NCI-H2196 (cell line): ENCODE data around the gene TAGAP.
"Not testable (repeated sequence)": the region's sequence is repeated elsewhere in the genome, so short reads cannot be mapped to it uniquely, and the experiment has no call there.

ENCODE experiments used
- DNase-seq: peaks from one replicate; lab custom pipeline; 2025; ENCODE audit not compliant: unreplicated experiment; lab: John Stamatoyannopoulos, UW

Gene TAGAP

DNA sequence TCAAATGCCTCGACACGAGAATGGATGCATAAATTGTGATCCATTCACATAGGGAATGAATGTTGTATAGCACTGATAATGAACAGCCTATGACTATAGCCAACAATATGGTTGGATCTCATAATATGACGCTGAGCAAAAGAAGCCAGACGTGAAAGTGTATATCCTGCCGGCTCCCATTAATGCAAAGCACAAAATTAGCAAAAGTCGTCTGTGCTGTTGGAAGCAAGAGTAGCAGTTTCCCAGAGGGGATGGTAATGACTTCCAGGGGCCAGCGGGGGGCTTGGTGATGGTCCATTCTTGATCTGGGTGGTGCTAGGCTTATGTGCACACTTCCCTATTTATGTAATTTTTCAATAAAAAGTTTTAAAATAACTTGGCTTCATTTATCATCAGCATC lies 1.0 kb upstream of the TAGAP start:
- DNase-seq: no peak

DNA sequence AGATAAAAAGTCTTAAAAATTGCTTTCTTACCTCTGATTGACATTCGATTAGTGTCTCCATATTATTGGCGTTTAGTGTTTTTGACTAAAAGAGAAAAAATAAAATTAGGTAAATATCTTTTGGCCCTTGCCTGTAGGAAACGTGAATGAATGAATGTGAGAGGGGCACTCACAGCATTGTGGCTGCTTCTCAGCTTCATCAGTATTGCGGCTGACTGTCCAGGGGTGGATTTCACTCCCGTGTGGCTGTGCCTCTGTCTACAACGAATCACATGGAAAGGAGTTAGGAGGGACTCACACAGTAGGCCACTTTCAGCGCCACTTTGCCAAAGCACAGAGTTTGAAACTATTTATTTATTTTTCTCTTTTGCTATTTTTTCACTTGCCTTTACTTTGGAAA lies 844 bp downstream of the TAGAP start:
- DNase-seq: no peak

DNA sequence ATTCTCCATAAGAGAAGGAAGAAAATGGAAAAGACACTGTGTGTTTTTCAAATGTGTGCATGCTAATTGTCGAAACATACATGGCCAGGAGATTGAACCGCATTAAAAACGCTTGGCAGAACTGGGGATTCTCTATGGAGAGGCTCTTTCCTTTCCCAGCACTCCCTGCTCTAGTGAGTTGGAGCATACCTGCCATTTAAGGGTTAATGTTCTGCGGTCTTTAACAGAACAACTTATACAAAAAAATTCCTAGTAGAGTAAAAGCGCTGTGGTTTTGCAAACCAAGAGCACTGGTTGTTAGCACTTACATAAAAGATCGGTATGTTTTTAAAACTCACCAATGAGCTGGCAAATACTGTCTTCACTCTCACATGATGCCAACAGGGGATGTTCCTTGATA lies 1.5 kb downstream of the TAGAP start:
- DNase-seq: no peak

DNA sequence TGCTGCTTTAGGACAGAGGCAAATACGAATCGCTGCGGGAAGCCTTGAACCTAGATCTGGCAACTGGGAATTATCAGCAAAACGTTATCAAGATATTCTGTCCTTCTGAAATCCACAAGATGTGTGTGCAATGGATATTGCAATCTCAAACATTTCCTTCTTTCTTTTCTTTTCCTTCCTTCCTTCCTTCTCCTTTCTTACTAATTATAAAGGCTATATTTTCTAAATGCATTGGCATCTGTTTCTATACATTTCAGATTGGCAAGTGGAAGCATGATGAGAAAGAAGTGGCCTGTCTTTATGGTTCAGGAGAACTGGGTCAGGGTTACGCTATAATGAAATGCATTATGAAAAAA lies 2.0 kb downstream of the TAGAP start:
- no peak for DNase-seq

DNA sequence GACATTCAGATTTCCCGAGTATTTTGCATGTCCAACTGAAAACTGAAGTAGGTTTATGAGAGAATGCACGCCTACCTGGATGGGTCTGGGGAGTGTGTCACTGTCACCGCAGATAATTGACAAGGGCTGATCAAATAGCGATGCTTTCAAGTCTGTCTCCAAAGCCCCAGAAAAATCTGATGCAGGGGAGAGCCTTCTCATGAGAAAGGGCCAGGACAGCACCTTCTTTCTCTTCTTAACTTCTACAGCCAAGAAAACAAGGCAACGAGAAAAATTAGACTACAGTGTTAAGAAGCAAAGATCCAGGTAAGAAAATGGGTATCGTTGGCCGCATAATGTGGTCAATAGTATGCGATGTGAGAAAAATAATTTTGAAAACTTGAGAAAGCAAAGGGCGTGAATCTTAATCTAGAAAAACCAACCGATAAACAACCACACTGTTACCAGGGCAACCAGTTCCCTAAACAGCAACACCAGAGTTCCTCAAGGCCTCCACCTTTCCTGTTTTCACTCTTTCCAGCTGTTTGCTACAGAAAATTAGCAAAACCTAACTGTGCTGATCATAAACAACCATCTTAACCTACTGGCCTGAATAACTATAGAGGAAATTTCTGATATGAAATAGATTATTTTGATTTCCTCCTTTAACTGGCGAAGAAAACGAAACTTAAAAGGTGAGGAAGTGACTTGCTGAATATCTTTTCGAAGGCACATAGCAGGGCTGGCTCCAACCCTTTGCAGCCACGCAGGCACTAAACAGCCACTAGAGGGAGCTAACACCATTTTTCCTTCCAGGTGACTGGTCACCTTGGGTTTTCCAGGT lies 2.6 kb downstream of the TAGAP start:
- peak; percentile 61 for DNase-seq

DNA sequence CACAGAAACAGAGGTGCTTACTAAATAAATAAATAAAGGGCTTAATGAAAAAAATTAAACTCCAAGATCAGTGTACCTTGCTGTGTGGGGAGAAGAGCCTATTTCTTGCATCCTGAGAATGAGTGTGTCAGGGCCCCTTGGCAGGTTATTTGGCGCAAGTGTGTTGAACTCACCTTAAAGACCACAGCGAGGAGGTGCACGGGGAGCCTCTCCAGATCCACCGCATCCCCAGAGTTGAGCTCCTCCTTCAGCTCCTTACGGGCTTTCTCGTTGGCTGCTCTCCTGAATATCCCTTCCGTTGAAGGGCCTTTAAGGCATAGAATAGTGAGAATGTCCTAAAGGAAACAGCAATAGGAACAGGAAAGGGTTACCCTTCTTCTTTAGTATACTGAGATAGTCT lies 3.6 kb downstream of the TAGAP start:
- DNase-seq: no peak

DNA sequence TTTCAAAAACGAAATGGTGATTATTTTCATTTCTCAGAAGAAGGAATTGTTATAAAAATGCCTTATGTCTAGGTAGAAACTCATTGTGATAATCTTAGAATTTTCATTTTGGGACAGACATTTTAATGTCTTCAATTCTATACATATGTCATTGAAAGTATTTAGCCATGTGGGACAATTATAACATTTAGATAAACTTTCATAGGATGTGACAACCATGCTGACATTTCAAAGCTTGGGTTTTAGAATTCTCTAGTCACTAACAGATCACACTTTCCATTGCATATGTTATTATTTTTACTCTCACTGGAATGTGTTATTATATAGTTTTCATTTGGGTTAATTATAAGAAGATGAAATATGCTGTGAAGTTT lies 4.9 kb downstream of the TAGAP start:
- no peak for DNase-seq

DNA sequence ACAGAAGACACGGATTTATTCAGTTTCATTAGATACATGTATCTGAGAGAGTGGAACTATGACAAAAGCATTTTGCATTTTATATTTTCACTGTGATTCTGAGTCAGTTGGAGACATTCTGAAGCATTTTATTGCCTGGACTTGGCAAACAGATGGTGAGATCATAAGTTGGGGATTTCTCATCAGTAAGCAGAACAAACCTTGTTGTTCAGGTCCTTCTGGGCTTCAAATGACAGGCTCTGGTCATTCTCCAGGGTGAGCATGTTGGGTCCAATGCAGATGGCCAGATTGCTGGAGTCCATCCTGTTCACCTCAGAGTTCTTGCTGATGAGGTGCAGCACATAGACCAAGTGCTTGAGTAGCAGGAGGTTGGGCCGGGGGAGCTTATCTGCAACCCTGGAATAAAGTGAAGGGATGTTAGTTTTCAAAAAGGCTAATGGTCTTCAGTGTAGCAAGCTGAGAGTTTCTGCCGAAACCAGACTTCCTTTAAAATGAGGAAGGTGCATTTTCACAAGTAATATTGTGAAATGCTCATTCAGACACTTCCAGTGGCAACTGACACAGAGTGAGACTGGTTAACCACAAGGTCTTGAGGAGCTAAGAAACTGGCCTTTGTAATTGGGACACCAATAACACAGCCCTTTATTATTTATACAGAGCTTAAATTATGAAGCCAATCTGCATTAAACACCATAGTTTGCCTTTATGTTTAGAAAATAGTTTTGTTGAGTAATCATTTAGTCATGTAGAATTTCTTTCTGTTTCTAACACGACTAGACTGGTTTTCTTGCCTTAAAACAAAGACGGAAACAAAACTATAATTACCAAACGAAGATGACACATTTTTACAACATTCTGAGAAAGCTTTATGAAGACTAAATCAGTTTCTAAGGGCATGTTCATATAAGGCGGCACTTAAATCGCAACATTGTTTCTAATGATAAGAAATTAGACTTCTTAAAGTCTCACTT lies 5.6 kb downstream of the TAGAP start:
- no peak for DNase-seq

DNA sequence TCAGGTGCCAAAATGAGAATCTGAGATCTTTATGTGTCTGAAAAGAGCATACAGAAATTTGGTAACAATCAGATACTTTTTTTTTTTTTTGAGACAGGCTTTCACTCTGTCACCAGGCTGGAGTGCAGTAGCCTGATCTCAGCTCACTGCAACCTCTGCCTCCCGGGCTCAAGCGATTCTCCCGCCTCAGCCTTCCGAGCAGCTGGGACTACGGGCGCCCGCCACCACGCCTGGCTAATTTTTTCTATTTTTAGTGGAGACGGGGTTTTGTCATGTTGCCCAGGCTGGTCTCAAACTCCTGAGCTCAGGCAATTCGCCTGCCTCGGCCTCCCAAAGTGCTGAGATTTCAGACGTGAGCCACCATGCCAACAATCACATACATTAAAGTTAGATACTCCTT lies 6.5 kb downstream of the TAGAP start:
- DNase-seq: not testable (repeated sequence)

DNA sequence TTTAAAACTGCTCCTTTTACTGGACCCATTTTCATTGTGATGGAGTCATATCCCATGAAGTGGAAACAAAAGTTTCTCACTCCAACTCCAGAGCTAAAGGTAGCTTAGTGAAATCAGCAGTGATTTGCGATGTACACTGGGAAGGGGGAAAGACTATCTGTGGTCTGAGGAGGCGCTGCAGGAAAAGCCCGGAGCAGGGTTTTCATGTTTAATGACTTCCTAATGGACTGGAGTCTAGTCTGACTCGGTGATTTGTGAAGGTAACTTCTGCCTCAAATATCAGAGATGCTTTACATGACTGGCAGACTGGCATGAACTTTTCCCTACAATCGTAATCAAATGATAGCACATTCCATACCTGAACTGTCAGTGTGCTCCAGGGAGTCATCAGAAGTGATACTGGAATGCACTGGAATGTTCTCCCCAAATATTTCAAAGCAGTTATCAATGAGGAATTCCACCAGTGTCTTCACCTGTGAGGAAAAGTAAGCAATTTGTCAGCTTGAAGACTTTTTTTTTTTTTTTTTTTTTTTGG lies 7.0 kb downstream of the TAGAP start:
- DNase-seq: no peak

DNA sequence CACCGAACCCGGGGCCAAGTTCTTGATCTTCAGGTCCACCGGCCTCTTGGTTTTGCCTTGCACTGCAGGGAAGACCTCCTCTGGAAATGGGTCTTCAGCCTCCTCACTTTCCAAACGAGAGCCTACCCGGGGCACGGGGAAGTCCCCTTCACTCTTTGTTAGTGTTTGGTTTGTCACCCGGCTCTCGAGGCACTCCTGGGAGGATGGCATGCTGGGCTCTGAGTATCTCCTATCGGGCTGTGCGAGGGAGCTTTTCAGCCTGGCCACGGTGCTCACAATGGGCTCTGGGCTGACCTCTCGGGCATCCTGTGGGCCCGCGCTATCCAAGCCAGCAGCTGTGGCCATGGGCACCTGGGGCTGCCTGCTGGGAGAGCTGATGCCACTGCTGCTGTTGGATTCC lies 8.1 kb downstream of the TAGAP start:
- no peak for DNase-seq

DNA sequence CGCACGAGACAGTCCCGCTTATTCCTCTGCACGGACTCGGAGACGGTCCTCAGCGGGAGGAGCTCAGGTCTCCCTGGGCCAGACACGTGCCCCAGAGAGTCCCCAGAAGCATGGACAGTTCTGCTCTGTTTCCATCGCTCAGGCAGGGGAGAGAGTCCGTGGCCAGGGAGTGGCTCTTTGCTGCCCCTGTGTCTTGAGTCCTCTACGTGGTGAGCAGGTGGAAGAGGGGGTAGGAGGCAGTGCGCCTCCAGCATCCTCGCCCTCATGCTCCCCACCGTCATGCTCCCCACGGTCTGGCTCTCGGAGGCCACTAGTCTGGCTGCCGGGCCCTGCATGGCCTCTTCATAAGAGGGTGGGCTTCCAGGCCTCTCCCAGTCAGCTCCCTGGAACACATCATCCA lies 8.9 kb downstream of the TAGAP start:
- no peak for DNase-seq

DNA sequence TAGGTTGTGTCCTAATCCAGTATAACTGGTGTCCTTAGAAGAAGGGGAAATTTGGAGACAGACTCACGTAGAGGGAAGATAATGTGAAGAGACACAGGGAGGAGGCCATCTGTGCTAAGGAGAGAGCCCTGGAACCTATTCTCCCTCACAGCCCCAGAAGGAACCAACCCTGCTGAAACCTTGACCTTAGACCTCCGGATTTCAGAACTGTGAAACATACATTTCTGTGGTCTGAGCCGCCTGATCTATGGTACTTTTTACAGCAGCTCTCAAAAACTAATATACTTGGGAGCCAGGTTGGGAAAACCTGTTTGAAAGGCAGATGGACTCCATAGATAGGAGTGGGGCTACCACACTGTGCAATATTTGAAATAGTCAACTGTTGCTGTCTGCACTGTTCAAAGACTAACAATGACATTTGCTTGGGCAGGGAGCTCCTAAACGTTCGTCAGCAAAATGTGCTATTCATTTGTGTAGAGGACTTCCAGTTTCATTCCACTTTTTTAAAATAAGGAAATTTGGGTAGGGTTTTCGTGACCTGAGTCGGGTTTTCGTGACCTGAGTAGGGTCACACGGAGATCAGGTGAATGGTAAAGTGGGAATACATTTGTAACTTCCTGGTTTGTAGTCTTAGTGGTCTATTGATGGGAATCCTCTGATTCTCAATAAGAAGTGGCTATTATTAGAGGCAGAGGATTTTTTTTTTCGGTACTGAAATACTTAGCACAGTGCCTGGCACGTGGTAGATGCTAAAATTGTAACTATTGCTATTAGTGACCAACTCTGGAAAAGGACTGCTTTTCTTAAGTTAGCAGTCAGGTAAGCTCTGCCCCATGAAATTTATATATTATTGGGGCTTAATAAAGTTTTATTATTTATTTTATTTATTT lies 11.4 kb downstream of the TAGAP start:
- no peak for DNase-seq

DNA sequence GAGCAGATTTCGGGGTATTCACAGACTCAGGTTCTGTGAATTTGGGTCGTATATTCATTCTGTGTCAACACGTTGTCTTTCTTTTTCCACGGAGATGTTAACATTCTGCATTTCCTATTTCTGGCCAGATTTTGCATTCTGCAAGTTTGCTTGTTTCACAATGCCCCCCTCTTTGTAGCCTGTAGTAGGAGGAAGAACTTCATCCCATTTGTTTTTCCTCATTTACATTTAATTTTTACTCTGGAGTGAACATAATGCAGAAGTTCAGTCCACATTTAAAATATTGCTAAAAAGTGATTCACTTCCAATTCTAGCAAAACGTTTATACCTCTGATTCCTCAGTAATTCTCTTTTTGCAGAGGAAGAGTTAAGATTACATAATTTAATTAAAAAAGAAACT lies 12.9 kb downstream of the TAGAP start:
- no peak for DNase-seq

DNA sequence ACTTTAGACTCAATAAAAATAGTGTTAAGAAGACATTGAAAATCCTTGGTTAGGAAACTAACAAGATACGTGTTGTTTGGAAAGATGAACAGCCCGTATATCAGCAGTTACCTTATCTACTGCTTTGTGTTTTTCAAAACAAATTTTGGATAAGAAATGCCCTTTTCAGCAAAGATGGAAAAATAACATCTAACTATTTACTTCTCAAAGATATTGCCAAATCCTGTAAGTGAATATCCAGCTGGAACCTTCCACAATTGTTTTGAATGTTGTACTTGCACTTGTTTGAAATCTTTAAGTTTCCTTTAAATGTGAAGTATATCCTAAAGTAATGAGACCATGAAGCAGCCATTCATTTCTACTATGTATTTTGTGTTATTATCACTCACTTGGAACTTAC lies 14.6 kb downstream of the TAGAP start:
- DNase-seq: no peak

DNA sequence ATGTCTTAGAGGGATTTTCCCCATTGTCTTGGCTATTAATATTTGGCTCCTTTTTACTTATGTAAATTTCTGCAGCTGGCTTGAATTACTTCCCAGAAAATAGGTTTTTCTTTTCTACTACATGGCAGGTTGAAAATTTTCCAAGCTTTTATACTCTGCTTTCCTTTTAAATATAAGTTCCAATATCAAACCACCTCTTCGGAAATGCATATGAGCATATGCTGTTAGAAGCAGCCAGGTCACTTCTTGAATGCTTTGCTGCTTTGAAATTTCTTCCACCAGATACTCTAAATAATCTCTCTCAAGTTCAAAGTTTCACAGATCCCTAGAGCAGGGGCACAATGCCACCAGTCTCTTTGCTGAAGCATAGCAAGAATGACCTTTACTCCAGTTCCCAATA lies 19.6 kb downstream of the TAGAP start:
- not testable (repeated sequence) for DNase-seq

DNA sequence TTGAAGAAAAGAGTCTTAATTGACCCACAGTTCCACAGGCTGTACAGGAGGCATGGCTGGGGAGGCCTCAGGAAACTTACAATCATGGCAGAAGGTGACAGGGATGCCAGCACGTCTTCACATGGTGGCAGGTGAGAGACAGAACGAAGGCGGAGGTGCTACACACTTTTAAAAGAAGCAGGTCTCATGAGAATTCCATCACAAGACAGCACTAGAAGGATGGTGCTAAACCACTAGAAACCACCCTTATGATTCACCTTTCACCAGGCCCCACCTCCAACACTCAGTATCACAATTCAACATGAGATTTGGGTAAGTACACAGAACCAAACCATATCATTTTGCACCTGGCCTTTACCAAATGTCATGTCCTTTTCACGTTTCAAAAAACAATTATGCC lies 20.9 kb downstream of the TAGAP start:
- no peak for DNase-seq

DNA sequence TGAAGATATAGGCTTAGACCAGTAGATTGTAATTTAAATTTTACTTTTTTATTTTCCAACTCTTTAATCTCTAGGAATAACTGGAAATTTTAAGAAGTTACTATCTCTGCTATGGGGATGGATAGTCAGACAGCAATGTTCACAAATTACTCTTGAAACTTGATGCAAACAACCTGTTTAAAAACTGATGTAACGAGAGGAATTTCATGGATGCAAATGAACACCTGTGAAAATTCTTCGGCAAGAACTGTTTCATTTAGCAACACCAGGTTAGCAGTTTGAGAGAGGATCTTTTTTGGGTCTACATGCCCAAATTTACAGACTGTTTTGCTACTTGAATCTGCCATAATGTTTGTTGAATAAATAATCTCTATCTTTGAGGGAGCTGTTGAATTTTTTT lies 24.8 kb downstream of the TAGAP start:
- no peak for DNase-seq

DNA sequence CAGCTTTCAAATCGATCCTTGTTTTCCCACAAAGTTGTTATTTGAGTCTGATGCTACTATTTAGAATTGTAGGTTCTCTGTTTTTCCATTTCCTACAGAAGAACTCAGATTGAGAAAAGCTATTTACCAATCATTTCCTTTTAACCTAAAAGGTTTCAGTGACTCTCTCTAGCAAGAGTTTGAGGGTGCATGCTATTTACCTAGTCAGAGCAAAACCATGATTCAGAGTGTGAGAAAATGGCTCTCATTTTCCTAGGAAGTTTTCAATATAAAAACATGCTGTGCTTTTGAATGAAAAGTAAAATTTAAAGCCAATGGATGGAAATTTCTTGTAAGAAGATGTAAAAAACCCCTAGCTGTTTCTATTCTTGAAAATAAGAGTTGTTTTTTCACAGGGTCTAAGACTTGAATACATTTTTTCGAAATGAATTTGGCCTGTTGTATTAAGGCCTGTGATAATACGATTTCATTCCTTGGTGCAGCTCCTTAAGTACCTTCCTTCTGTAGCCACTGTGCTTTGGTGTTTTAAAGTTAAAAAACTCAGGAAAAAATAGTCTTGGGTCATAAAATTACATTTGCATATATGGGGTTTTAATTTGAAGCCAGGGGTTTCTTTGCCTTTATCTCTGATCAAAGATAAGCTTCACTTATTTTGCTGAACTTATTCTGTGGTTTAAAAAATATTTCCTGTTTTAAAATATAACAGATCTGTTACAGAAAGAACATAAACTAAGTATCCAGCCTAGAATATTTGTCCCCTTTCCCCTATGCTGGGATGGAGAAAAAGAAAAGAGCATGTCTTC lies 26.8 kb downstream of the TAGAP start:
- no peak for DNase-seq

DNA sequence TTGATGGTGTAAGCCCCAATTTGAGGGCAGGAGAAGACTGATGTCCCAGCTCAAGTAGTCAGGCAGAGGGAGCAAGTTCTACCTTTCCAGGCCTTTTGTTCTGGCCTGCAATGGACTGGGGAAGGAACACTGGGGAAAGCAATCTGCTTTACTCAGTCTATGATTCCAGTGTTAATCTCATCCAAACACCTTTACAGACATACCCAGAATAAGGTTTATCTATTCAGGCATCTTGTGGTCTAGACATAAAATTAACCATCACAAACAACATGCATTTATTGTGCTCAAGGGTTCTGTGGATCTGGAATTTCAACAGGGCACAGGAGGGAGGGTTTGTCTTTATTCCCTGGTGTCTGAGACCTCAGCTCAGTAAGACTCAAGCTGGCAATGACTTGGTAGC lies 30.4 kb downstream of the TAGAP start:
- no peak for DNase-seq
